ENCODE measurements around the gene PALB2. TPM values are rescaled to one million over a fixed set of nuclear protein-coding genes. Genes with fewer than 3 reads are reported as not detected.

The PALB2 gene
- total and polyA plus RNA-seq, 9 of the 15 experiments (the other 6 are each of a cell fraction or from before 2014, with no cell fraction given), result 7.0 to 25.8 (median 15.2) TPM

- TF ChIP-seq ETV6 (IDR thresholded peaks at IDR 0.05; ENCODE audit: borderline replicate concordance in 1 of 2, low read depth in 2 of 2, low read length in 1 of 2) (no peak), ETV6 (CRISPR knock-in tag; IDR thresholded peaks at IDR 0.05; ENCODE audit: borderline replicate concordance) (0 out of 2 replicates have a peak, but pooled peaks have one; percentile 73), ZNF436 (CRISPR knock-in tag; IDR thresholded peaks at IDR 0.05) (no peak), ATF6 (CRISPR knock-in tag; IDR thresholded peaks at IDR 0.05) (peak; percentile 93), HDAC1 (IDR thresholded peaks at IDR 0.05) (peak in 1 of 2 experiments; percentile 92; a peak in 1 of 4 replicates), E2F4 (CRISPR knock-in tag; IDR thresholded peaks at IDR 0.05; ENCODE audit: low read depth) (no peak), ZBTB43 (CRISPR knock-in tag; IDR thresholded peaks at IDR 0.05) (0 out of 2 replicates have a peak, but pooled peaks have one; percentile 78), HMGN3 (IDR thresholded peaks at IDR 0.05; ENCODE audit: borderline replicate concordance, extremely low read depth, insufficient read length, low read depth, low read length) (peak; percentile 86), SP2 (IDR thresholded peaks at IDR 0.05; ENCODE audit: extremely low read depth, low read depth, low read length, poor library complexity, severe bottlenecking) (no peak), GABPA (tag; conservative IDR thresholded peaks at IDR 0.05; ENCODE audit: low read depth) (peak; percentile 97), ZBTB8A (IDR thresholded peaks at IDR 0.05; ENCODE audit: partially characterized antibody) (no peak), HNRNPLL (IDR thresholded peaks at IDR 0.05; ENCODE audit: low read depth, low read length, poor library complexity, severe bottlenecking) (peak; percentile 68), DNMT1 (IDR thresholded peaks at IDR 0.05) (no peak), MITF (IDR thresholded peaks at IDR 0.05) (peak; percentile 3; the same call in 1 of the 2 replicates), ZNF76 (CRISPR knock-in tag; IDR thresholded peaks at IDR 0.05; ENCODE audit: borderline replicate concordance) (no peak), ILF3 (IDR thresholded peaks at IDR 0.05; ENCODE audit: borderline replicate concordance) (no peak), CBFA2T2 (conservative IDR thresholded peaks at IDR 0.05) (peak; percentile 58), SREBF2 (CRISPR knock-in tag; IDR thresholded peaks at IDR 0.05) (0 out of 2 replicates have a peak, but pooled peaks have one; percentile 56), NCOA1 (IDR thresholded peaks at IDR 0.05; ENCODE audit: low read depth) (peak; percentile 48; the same call in 1 of the 2 replicates), BRD4 (IDR thresholded peaks at IDR 0.05) (no peak), ZSCAN32 (CRISPR knock-in tag; IDR thresholded peaks at IDR 0.05) (no peak), TAL1 (IDR thresholded peaks at IDR 0.05) (no peak)
Observed at GRCh38 chr16:23640931-23641765, at the start of gene PALB2, which contains the start of gene DCTN5 (continued).

Data from K562 (cell line).